SH-SY5Y (cell line): ENCODE results near the gene SMIM35.

Source experiments
- GATA2 ChIP-seq: IDR thresholded peaks from 2 replicates; pipeline ENCODE4 v1.6.1; 2011; ENCODE audit warnings: mild to moderate bottlenecking, low read depth, low read length
- GATA3 ChIP-seq: IDR thresholded peaks from 2 replicates; pipeline ENCODE4 v1.6.1; 2011; ENCODE audit warnings: low read depth, mild to moderate bottlenecking, low read length, moderate library complexity

SMIM35 gene

GRCh38 chr11:117992620-117993019 is 94.1 kb downstream of the SMIM35 start:
- TF ChIP-seq GATA3: no peak
- TF ChIP-seq GATA2: no peak

GRCh38 chr11:117992136-117992535 is 94.6 kb downstream of the SMIM35 start:
- no peak for TF ChIP-seq GATA3
- TF ChIP-seq GATA2: no peak

- no peak for TF ChIP-seq GATA3
- TF ChIP-seq GATA2: no peak
Measured at GRCh38 chr11:117989351-117990102, 97.2 kb downstream of the SMIM35 start.

GRCh38 chr11:117986981-117987574 is 99.7 kb downstream of the SMIM35 start:
- TF ChIP-seq GATA3: no peak
- TF ChIP-seq GATA2: no peak

GRCh38 chr11:117985953-117986887 is 100.5 kb downstream of the SMIM35 start, which contains the start of gene IL10RA:
Gene IL10RA (plus strand): TSS chr11:117986394. CDS start chr11:117986468, 74 bp downstream.
- TF ChIP-seq GATA3 (no peak), GATA2 (no peak)

- TF ChIP-seq GATA3: no peak
- no peak for TF ChIP-seq GATA2
Measured at GRCh38 chr11:117984476-117984875, 102.3 kb downstream of the SMIM35 start.

GRCh38 chr11:117983163-117983475 is 103.6 kb downstream of the SMIM35 start:
- TF ChIP-seq GATA3: no peak

- TF ChIP-seq GATA2 (no peak), GATA3 (no peak)
Measured at GRCh38 chr11:117980720-117981119, 106.0 kb downstream of the SMIM35 start.

- TF ChIP-seq GATA2: no peak
- no peak for TF ChIP-seq GATA3
Measured at GRCh38 chr11:117980280-117980679, 106.5 kb downstream of the SMIM35 start.

- TF ChIP-seq GATA2: no peak
- no peak for TF ChIP-seq GATA3
Measured at GRCh38 chr11:117979481-117980211, 107.1 kb downstream of the SMIM35 start.

- TF ChIP-seq GATA2 (no peak), GATA3 (no peak)
Measured at GRCh38 chr11:117978991-117979390, 107.8 kb downstream of the SMIM35 start.

- TF ChIP-seq GATA2: no peak
- TF ChIP-seq GATA3: no peak
Measured at GRCh38 chr11:117977029-117977428, 109.7 kb downstream of the SMIM35 start.

- TF ChIP-seq GATA2 (no peak), GATA3 (no peak)
Measured at GRCh38 chr11:117976445-117976844, 110.3 kb downstream of the SMIM35 start.

GRCh38 chr11:117973503-117973860 is 113.3 kb downstream of the SMIM35 start:
- TF ChIP-seq GATA2: no peak
- TF ChIP-seq GATA3: no peak
